A549 (cell line): ENCODE results near the gene DYNC1LI2. TPM values are rescaled to one million over a fixed set of nuclear protein-coding genes. Genes with fewer than 3 reads are reported as not detected.

ENCODE experiments used
- ATAC-seq, 2 experiments: fragments of 200-7000 bp in 1 of 2; fragments of >200 bp in 1 of 2; cut with Nextera tagmentation in 1 of 2; cut with Tn5 transposase in 1 of 2; 3 replicates each; pipeline versions ENCODE4 v1.8.0 to v1.9.1; 2018 to 2020; ENCODE audit warnings: mild to moderate bottlenecking in 1 of 2, moderate library complexity in 1 of 2
- CTCF ChIA-PET: fragments of 300-600 bp; sonication (Branson Sonifier 250); formaldehyde crosslinking; extraction: SDS; loops from one replicate; lab custom pipeline; 2021; ENCODE audit warnings: antibody characterized with exemption, inconsistent platforms; lab: Yijun Ruan, JAX
- POLR2A ChIA-PET: fragments of 350-600 bp; formaldehyde crosslinking; extraction: SDS; loops from one replicate; lab custom pipeline; 2021; ENCODE audit warnings: antibody characterized with exemption, inconsistent platforms; lab: Yijun Ruan, JAX
- DNase-seq, 2 experiments: peaks; one replicate each; pipeline versions ENCODE4 v3.0.0 to v3.0.0-alpha.2; 2011 to 2016; ENCODE audit warnings: low read depth in 1 of 2, low spot score in 1 of 2
- FAIRE-seq: peaks from 2 replicates; lab custom pipeline; 2011; peaks lifted over from hg19 to GRCh38; lab: Jason Lieb, UNC
- H3K27ac ChIP-seq, 2 experiments: fragments of >200 bp; sonication (Bioruptor Twin); formaldehyde crosslinking; 3 replicates each; pipeline ENCODE4 v1.5.1; 2016 to 2017
- H3K4me1 ChIP-seq: fragments of >200 bp; sonication (Bioruptor Twin); formaldehyde crosslinking; 3 replicates; pipeline ENCODE4 v1.6.1; 2016
- H3K4me2 ChIP-seq: fragments of >200 bp; sonication (Bioruptor Twin); formaldehyde crosslinking; 3 replicates; pipeline ENCODE4 v1.6.1; 2016
- H3K4me3 ChIP-seq: fragments of >200 bp; sonication (Bioruptor Twin); formaldehyde crosslinking; 3 replicates; pipeline ENCODE4 v1.5.1; 2016
- H3K9me3 ChIP-seq: fragments of >200 bp; sonication (Bioruptor Twin); formaldehyde crosslinking; 3 replicates; pipeline ENCODE4 v1.6.1; 2016
- BCL3 ChIP-seq: fragments of >200 bp; sonication (Bioruptor Twin); formaldehyde crosslinking; IDR thresholded peaks from 3 replicates; pipeline ENCODE4 v1.6.1; 2016
- BHLHE40 ChIP-seq: IDR thresholded peaks from 2 replicates; pipeline ENCODE4 v1.6.1; 2012; ENCODE audit warnings: low read depth, low read length, inconsistent platforms
- CBX2 ChIP-seq: fragments of 200-600 bp; sonication (generic); IDR thresholded peaks from 2 replicates; pipeline ENCODE4 v1.6.1; 2016; ENCODE audit warnings: low read depth, mild to moderate bottlenecking, borderline replicate concordance
- CTCF ChIP-seq: fragments of >200 bp; sonication (Bioruptor Twin); formaldehyde crosslinking; IDR thresholded peaks from 3 replicates; pipeline ENCODE4 v1.5.1; 2016
- EHF ChIP-seq: fragments of 250-450 bp; sonication (Bioruptor Pico); IDR thresholded peaks from 2 replicates; pipeline ENCODE4 v1.5.0; 2020; ENCODE audit warnings: mild to moderate bottlenecking
- EHMT2 ChIP-seq: fragments of 200-600 bp; sonication (generic); IDR thresholded peaks from 2 replicates; pipeline ENCODE4 v1.6.1; 2016; ENCODE audit warnings: antibody characterized with exemption, low read depth, mild to moderate bottlenecking, moderate library complexity
- ELK1 ChIP-seq: fragments of 150-350 bp; IDR thresholded peaks from 2 replicates; pipeline ENCODE4 v1.6.1; 2014; ENCODE audit warnings: low read depth, mild to moderate bottlenecking, low read length
- GATA3 ChIP-seq: IDR thresholded peaks from 2 replicates; pipeline ENCODE4 v1.6.1; 2012; ENCODE audit warnings: borderline replicate concordance
- HDAC2 ChIP-seq: fragments of 200-600 bp; sonication (generic); IDR thresholded peaks from 2 replicates; pipeline ENCODE4 v1.6.1; 2016
- HES2 ChIP-seq: fragments of >200 bp; sonication (Bioruptor Twin); formaldehyde crosslinking; IDR thresholded peaks from 2 replicates; pipeline ENCODE4 v1.6.1; 2016
- HOXA7 ChIP-seq: fragments of 250-450 bp; sonication (Bioruptor Pico); IDR thresholded peaks from 2 replicates; pipeline ENCODE4 v1.5.0; 2020; ENCODE audit warnings: mild to moderate bottlenecking, moderate library complexity
- KDM5A ChIP-seq: fragments of 200-600 bp; sonication (generic); IDR thresholded peaks from 2 replicates; pipeline ENCODE4 v1.6.1; 2016; ENCODE audit warnings: antibody characterized with exemption, mild to moderate bottlenecking
- MAFK ChIP-seq: fragments of 450-650 bp; IDR thresholded peaks from 2 replicates; pipeline ENCODE4 v1.6.1; 2014; ENCODE audit not compliant: partially characterized antibody
- NFE2L2 ChIP-seq: fragments of 150-350 bp; conservative IDR thresholded peaks from 2 replicates; pipeline ENCODE4 v1.6.1; 2014; ENCODE audit warnings: low read length
- POLR2A ChIP-seq: IDR thresholded peaks from 2 replicates; pipeline ENCODE4 v1.6.1; 2012; ENCODE audit warnings: mild to moderate bottlenecking, low read length
- RAD21 ChIP-seq, 2 experiments: fragments of >200 bp in 1 of 2; sonication (Bioruptor Twin) in 1 of 2; formaldehyde crosslinking in 1 of 2; IDR thresholded peaks in 1 of 2; conservative IDR thresholded peaks in 1 of 2; 2 replicates in 1 of 2; 3 replicates in 1 of 2; pipeline ENCODE4 v1.6.1; 2012 to 2018; ENCODE audit warnings: inconsistent platforms in 1 of 2
- RFX5 ChIP-seq: fragments of 450-650 bp; IDR thresholded peaks from 2 replicates; pipeline ENCODE4 v1.7.1; 2014; ENCODE audit warnings: antibody characterized with exemption, mild to moderate bottlenecking, moderate library complexity
- TFCP2L1 ChIP-seq: fragments of 250-450 bp; sonication (Bioruptor Pico); IDR thresholded peaks from 2 replicates; pipeline ENCODE4 v1.5.0; 2021; ENCODE audit warnings: mild to moderate bottlenecking
- ZC3H11A ChIP-seq: fragments of 450-650 bp; IDR thresholded peaks from 2 replicates; pipeline ENCODE4 v1.6.1; 2014; ENCODE audit warnings: antibody characterized with exemption, mild to moderate bottlenecking
- ZFP36 ChIP-seq: fragments of 450-650 bp; IDR thresholded peaks from 2 replicates; pipeline ENCODE4 v1.6.1; 2014; ENCODE audit warnings: borderline replicate concordance; ENCODE audit not compliant: partially characterized antibody
- WGBS: methylation state at CpG from one replicate; pipeline ENCODE4 v1.1.6; 2017; ENCODE audit errors: missing lambda C conversion rate; 5-methylcytosine and 5-hydroxymethylcytosine counted together
- polyA plus RNA-seq, 4 experiments: library from polyadenylated mRNA; depleted of rRNA in 3 of 4; stranded (reverse); fragments of >200 nt; fragmentation: RNase III in 1 of 4; extraction: RNeasy Plus Mini Kit Qiagen cat#74134 plus additional on column Dnase treatment in 1 of 4; gene quantifications; 2 replicates in 3 of 4; 3 replicates in 1 of 4; pipeline ENCODE4 v1.2.3, GENCODE V29; 2011 to 2017

Gene DYNC1LI2
- polyA plus RNA-seq, 2 of the 4 experiments (the other 2 are of a cell fraction) = 96.5 to 112 TPM

- no peak for FAIRE-seq
- ChIA-PET CTCF (no interaction called here), POLR2A (no interaction called here)
- H3K4me1 ChIP-seq = no peaks in the 10 kb centered on the region
- no peak for DNase-seq
- H3K27ac ChIP-seq = no peak overlapping the region
- ATAC-seq = no peak
- no peak overlapping the region for H3K4me3 ChIP-seq
- 55% methylated on average over 3 of the region's 3 CpGs for WGBS
- H3K9me3 ChIP-seq = no peaks in the 10 kb centered on the region
- TF ChIP-seq ELK1 (no peak), BCL3 (no peak), TFCP2L1 (CRISPR knock-in tag) (no peak), EHF (no peak), CTCF (no peak), RFX5 (no peak), NFE2L2 (no peak), RAD21 (conservative IDR thresholded peaks at IDR 0.05 in 1 of 2, IDR thresholded peaks at IDR 0.05 in 1 of 2) (no peak), CBX2 (no peak), HES2 (no peak), ZFP36 (no peak), HOXA7 (CRISPR knock-in tag) (no peak), HDAC2 (no peak), BHLHE40 (no peak), POLR2A (no peak)
- no peak overlapping the region for H3K4me2 ChIP-seq
These were observed 38.8 kb upstream of the DYNC1LI2 start for GRCh38 chr16:66790130-66790733.

- DNase-seq (no peak), ATAC-seq (no peak), FAIRE-seq (no peak)
- WGBS = 95% methylated on average over 2 of the region's 2 CpGs
- ChIA-PET CTCF (no interaction called here), POLR2A (no interaction called here)
- Histone ChIP-seq H3K4me1 (no peaks in the 10 kb centered on the region), H3K4me2 (no peak overlapping the region), H3K4me3 (no peak overlapping the region), H3K27ac (no peak overlapping the region), H3K9me3 (no peaks in the 10 kb centered on the region)
- TF ChIP-seq MAFK (peak; percentile 28), EHMT2 (no peak)
These were observed 36.0 kb upstream of the DYNC1LI2 start for GRCh38 chr16:66787427-66787826.

- no peak for FAIRE-seq
- no peak overlapping the region for H3K27ac ChIP-seq
- WGBS = 92% methylated on average over 3 of the region's 3 CpGs
- no peaks in the 10 kb centered on the region for H3K4me1 ChIP-seq
- CTCF ChIA-PET = interaction anchor here (0.6 kb wide), 1 partner anchor 412 kb away, joined by 3 read pairs; no protein-coding TSS in a partner anchor
- POLR2A ChIA-PET = no interaction called here
- H3K9me3 ChIP-seq = no peaks in the 10 kb centered on the region
- DNase-seq = no peak
- TF ChIP-seq GATA3 (no peak), KDM5A (no peak), BCL3 (no peak), NFE2L2 (no peak), MAFK (no peak), ZC3H11A (no peak)
- H3K4me2 ChIP-seq = no peak overlapping the region
- no peak overlapping the region for H3K4me3 ChIP-seq
- ATAC-seq = no peak
These were observed 35.1 kb upstream of the DYNC1LI2 start for GRCh38 chr16:66786551-66786950.
